H9 (cell line): Measurements from ENCODE around the gene RNPEPL1. TPM values are rescaled to one million over a fixed set of nuclear protein-coding genes. Genes with fewer than 3 reads are reported as not detected.

Experiments
- DNase-seq: peaks from one replicate; pipeline ENCODE4 v3.0.0-alpha.2; 2017
- H2AFZ ChIP-seq: one replicate; pipeline ENCODE4 v1.6.1; 2013; ENCODE audit warnings: mild to moderate bottlenecking, low read length, control low read depth, moderate library complexity
- H2AK5ac ChIP-seq: 2 replicates; pipeline ENCODE4 v1.6.1; 2013; ENCODE audit warnings: low read length, control low read depth, mixed read lengths; ENCODE audit not compliant: insufficient read length
- H2BK120ac ChIP-seq: one replicate; pipeline ENCODE4 v1.6.1; 2013; ENCODE audit warnings: low read depth, mild to moderate bottlenecking, low read length, control low read depth, inconsistent platforms; ENCODE audit not compliant: poor library complexity, severe bottlenecking
- H2BK12ac ChIP-seq: 2 replicates; pipeline ENCODE4 v1.6.1; 2013; ENCODE audit warnings: low read length, control low read depth, mixed read lengths, low read depth; ENCODE audit not compliant: insufficient read length
- H2BK15ac ChIP-seq: 2 replicates; pipeline ENCODE4 v1.6.1; 2013; ENCODE audit warnings: low read depth, low read length, control low read depth
- H2BK20ac ChIP-seq: one replicate; pipeline ENCODE4 v1.6.1; 2013; ENCODE audit warnings: low read depth, mild to moderate bottlenecking, low read length, control low read depth, inconsistent platforms; ENCODE audit not compliant: poor library complexity, severe bottlenecking
- H2BK5ac ChIP-seq: 2 replicates; pipeline ENCODE4 v1.6.1; 2013; ENCODE audit warnings: low read length, control low read depth, mixed read lengths; ENCODE audit not compliant: insufficient read length
- H3K14ac ChIP-seq: 2 replicates; pipeline ENCODE4 v1.6.1; 2013; ENCODE audit warnings: low read length, control low read depth; ENCODE audit not compliant: insufficient read depth
- H3K18ac ChIP-seq: 2 replicates; pipeline ENCODE4 v1.6.1; 2013; ENCODE audit warnings: low read depth, mild to moderate bottlenecking, mixed read lengths, low read length, control low read depth; ENCODE audit not compliant: insufficient read length
- H3K23ac ChIP-seq: 2 replicates; pipeline ENCODE4 v1.6.1; 2013; ENCODE audit warnings: low read length, control low read depth, mixed read lengths, low read depth; ENCODE audit not compliant: insufficient read length
- H3K23me2 ChIP-seq: 2 replicates; pipeline ENCODE4 v1.6.1; 2013; ENCODE audit warnings: low read depth, mild to moderate bottlenecking, mixed read lengths, low read length, control low read depth; ENCODE audit not compliant: insufficient read length, poor library complexity, severe bottlenecking
- H3K27ac ChIP-seq: 2 replicates; pipeline ENCODE4 v1.5.1; 2013; ENCODE audit warnings: low read length, control low read depth, mixed read lengths, low read depth; ENCODE audit not compliant: insufficient read length
- H3K27me3 ChIP-seq: 2 replicates; pipeline ENCODE4 v1.6.1; 2013; ENCODE audit warnings: low read length, control low read depth, inconsistent platforms; ENCODE audit not compliant: insufficient read depth
- H3K4ac ChIP-seq: 2 replicates; pipeline ENCODE4 v1.6.1; 2013; ENCODE audit warnings: low read depth, mild to moderate bottlenecking, control low read depth, inconsistent platforms, low read length, moderate library complexity
- H3K4me1 ChIP-seq: 2 replicates; pipeline ENCODE4 v1.6.1; 2013; ENCODE audit warnings: low read length, control low read depth, inconsistent platforms; ENCODE audit not compliant: insufficient read depth
- H3K4me2 ChIP-seq: 2 replicates; pipeline ENCODE4 v1.6.1; 2013; ENCODE audit warnings: low read length, control low read depth, mixed read lengths; ENCODE audit not compliant: insufficient read length, insufficient read depth
- H3K56ac ChIP-seq: 2 replicates; pipeline ENCODE4 v1.6.1; 2013; ENCODE audit warnings: low read depth, mild to moderate bottlenecking, mixed read lengths, low read length, control low read depth; ENCODE audit not compliant: insufficient read length
- H3K79me1 ChIP-seq: 2 replicates; pipeline ENCODE4 v1.6.1; 2013; ENCODE audit warnings: low read depth, mild to moderate bottlenecking, moderate library complexity, low read length, control low read depth, inconsistent platforms; ENCODE audit not compliant: insufficient read depth, poor library complexity, severe bottlenecking
- H3K79me2 ChIP-seq: 2 replicates; pipeline ENCODE4 v1.6.1; 2013; ENCODE audit warnings: low read length, control low read depth, inconsistent platforms; ENCODE audit not compliant: insufficient read depth
- H3K9ac ChIP-seq: 2 replicates; pipeline ENCODE4 v1.6.1; 2013; ENCODE audit warnings: low read length, control low read depth, mixed read lengths; ENCODE audit not compliant: insufficient read length; ENCODE audit errors: extremely low read depth
- H3K9me3 ChIP-seq: one replicate; pipeline ENCODE4 v1.6.1; 2013; ENCODE audit warnings: low read depth, low read length, inconsistent platforms; ENCODE audit not compliant: control insufficient read depth
- H3T11ph ChIP-seq: one replicate; pipeline ENCODE4 v1.6.1; 2013; ENCODE audit warnings: mild to moderate bottlenecking, low read length, control low read depth, inconsistent platforms
- H4K20me1 ChIP-seq: one replicate; pipeline ENCODE4 v1.6.1; 2013; ENCODE audit not compliant: control insufficient read depth, insufficient read length, insufficient read depth
- H4K5ac ChIP-seq: 2 replicates; pipeline ENCODE4 v1.6.1; 2013; ENCODE audit warnings: low read depth, mild to moderate bottlenecking, mixed read lengths, low read length, control low read depth; ENCODE audit not compliant: insufficient read length
- H4K8ac ChIP-seq: replicated peaks from 2 replicates; pipeline ENCODE4 v1.6.1; 2013; ENCODE audit warnings: low read length, control low read depth, mixed read lengths, low read depth; ENCODE audit not compliant: insufficient read length
- H4K91ac ChIP-seq: 2 replicates; pipeline ENCODE4 v1.6.1; 2013; ENCODE audit warnings: low read depth, mild to moderate bottlenecking, moderate library complexity, mixed read lengths, low read length, control low read depth; ENCODE audit not compliant: insufficient read length
- H3K27ac Mint-ChIP-seq, 3 experiments: 2 replicates in 2 of 3; 3 replicates in 1 of 3; pipeline ENCODE4 v1.8.0; 2020 to 2021; ENCODE audit warnings: mixed read lengths in 3 of 3, mild to moderate bottlenecking in 1 of 3, moderate library complexity in 1 of 3
- H3K27me3 Mint-ChIP-seq: 2 replicates; pipeline ENCODE4 v1.8.0; 2021; ENCODE audit warnings: low read depth, mild to moderate bottlenecking, moderate library complexity, mixed read lengths
- H3K36me3 Mint-ChIP-seq, 3 experiments: 2 replicates in 2 of 3; 3 replicates in 1 of 3; pipeline ENCODE4 v1.8.0; 2020 to 2021; ENCODE audit warnings: low read depth in 3 of 3, mixed read lengths in 3 of 3; ENCODE audit not compliant: insufficient read depth in 1 of 3
- H3K4me1 Mint-ChIP-seq, 2 experiments: 2 replicates each; pipeline ENCODE4 v1.8.0; 2020; ENCODE audit warnings: mixed read lengths in 2 of 2
- H3K4me3 Mint-ChIP-seq, 2 experiments: 2 replicates in 1 of 2; 3 replicates in 1 of 2; pipeline ENCODE4 v1.8.0; 2020 to 2021; ENCODE audit warnings: mild to moderate bottlenecking in 2 of 2, mixed read lengths in 2 of 2, moderate library complexity in 1 of 2
- H3K9me3 Mint-ChIP-seq, 2 experiments: 2 replicates in 1 of 2; 3 replicates in 1 of 2; pipeline ENCODE4 v1.8.0; 2020; ENCODE audit warnings: mild to moderate bottlenecking in 2 of 2, mixed read lengths in 2 of 2, moderate library complexity in 1 of 2
- WGBS: extraction: QIAGEN DNeasy Blood & Tissue Kit; methylation state at CpG from one replicate; pipeline ENCODE4 v1.1.7; 2013; ENCODE audit warnings: missing lambda C conversion rate, low lambda C conversion rate, mixed read lengths; ENCODE audit not compliant: insufficient read length; ENCODE audit errors: extremely low coverage; 5-methylcytosine and 5-hydroxymethylcytosine counted together
- total RNA-seq: library from RNA; stranded (reverse); gene quantifications from 2 replicates; pipeline ENCODE4 v1.2.1, GENCODE V29; 2021
- TF ChIP-seq, protein P1 (sequence below): fragments of 200-600 bp; sonication (generic); conservative IDR thresholded peaks from 3 replicates; pipeline ENCODE4 v1.8.0; 2021; ENCODE audit warnings: antibody characterized with exemption, mild to moderate bottlenecking

RNPEPL1 gene
- total RNA-seq, 1 experiment from 2014 or later = 22.5 TPM

DNA sequence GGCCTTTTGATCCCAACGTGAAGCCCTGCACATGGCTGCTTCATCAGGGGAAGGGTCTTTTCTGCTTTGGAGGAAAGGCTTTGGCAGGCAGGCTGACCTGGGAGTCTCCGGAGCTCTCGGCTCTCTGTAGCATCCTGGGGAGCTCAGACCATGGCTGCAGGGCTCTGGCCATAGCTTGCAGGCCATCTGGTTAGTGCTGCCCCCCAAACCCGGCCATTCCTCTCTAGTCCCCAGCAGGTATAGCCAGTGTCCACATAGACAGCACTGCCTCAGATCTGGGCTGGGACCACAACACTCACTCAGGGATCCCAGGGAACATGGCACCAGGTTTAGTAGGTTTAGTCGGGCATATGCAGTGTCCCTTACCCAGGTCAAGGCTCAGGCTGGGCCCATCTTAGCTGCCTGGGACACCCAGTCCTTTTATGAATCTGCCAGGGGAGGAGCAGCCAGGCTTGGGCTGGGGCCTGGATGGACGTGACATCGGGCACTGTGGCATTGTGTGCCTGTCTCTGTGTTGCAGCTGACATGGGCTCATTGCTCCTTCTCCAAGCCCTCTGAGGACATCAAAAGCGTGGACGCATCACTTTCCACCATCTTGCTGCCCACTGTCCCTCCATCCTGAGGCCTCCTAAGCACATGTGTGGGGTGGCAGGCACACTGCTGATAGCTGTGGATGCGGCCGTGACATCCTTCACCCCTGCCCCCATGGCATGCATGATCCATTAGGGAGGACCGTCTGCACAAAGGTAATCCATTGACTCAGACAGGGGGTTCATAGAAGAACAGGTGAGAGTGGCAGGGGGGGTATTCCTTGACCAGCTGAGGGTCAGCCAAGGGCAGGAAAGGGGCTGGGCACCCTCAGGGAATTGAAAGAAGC, 37.8 kb downstream of the RNPEPL1 start:
- H4K8ac ChIP-seq = no peak overlapping the region
- no CpG with 5 or more reads among the region's 12 CpGs for WGBS
- H4K91ac ChIP-seq = no peak overlapping the region
- H3K79me2 ChIP-seq = no peaks in the 10 kb centered on the region
- peaks cover 19% of the 10 kb centered on the region for H3K27me3 Mint-ChIP-seq
- no peak overlapping the region for H2BK20ac ChIP-seq
- H2BK15ac ChIP-seq = no peak overlapping the region
- H3K23me2 ChIP-seq = no peaks in the 10 kb centered on the region
- H3K27ac ChIP-seq = no peak overlapping the region
- H4K20me1 ChIP-seq = no peaks in the 10 kb centered on the region
- H3K4me1 Mint-ChIP-seq = no peaks in the 10 kb centered on the region; a peak in 1 of 4 replicates
- 0 out of 5 replicates have a peak, but pooled peaks cover 0 to under 1% of the 10 kb centered on the region in 2 experiments for H3K9me3 Mint-ChIP-seq
- no peak overlapping the region for H3T11ph ChIP-seq
- H4K5ac ChIP-seq = no peak overlapping the region
- no peak overlapping the region for H3K9ac ChIP-seq
- H3K79me1 ChIP-seq = no peaks in the 10 kb centered on the region
- no peak overlapping the region for H2BK5ac ChIP-seq
- H3K23ac ChIP-seq = no peak overlapping the region
- H3K14ac ChIP-seq = no peak overlapping the region
- no peaks in the 10 kb centered on the region for H3K4me1 ChIP-seq
- no peak overlapping the region for H3K18ac ChIP-seq
- no peak overlapping the region for H2BK120ac ChIP-seq
- no peak overlapping the region; a peak in 1 of 7 replicates for H3K27ac Mint-ChIP-seq
- no peaks in the 10 kb centered on the region for H3K36me3 Mint-ChIP-seq
- H3K56ac ChIP-seq = no peak overlapping the region
- no peak for DNase-seq
- no peak overlapping the region for H3K4me3 Mint-ChIP-seq
- TF ChIP-seq, protein P1, sequence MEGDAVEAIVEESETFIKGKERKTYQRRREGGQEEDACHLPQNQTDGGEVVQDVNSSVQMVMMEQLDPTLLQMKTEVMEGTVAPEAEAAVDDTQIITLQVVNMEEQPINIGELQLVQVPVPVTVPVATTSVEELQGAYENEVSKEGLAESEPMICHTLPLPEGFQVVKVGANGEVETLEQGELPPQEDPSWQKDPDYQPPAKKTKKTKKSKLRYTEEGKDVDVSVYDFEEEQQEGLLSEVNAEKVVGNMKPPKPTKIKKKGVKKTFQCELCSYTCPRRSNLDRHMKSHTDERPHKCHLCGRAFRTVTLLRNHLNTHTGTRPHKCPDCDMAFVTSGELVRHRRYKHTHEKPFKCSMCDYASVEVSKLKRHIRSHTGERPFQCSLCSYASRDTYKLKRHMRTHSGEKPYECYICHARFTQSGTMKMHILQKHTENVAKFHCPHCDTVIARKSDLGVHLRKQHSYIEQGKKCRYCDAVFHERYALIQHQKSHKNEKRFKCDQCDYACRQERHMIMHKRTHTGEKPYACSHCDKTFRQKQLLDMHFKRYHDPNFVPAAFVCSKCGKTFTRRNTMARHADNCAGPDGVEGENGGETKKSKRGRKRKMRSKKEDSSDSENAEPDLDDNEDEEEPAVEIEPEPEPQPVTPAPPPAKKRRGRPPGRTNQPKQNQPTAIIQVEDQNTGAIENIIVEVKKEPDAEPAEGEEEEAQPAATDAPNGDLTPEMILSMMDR = no peak
- no peaks in the 10 kb centered on the region for H3K27me3 ChIP-seq
- no peak overlapping the region for H2AK5ac ChIP-seq
- no peaks in the 10 kb centered on the region for H3K9me3 ChIP-seq
- no peak overlapping the region for H3K4ac ChIP-seq
- no peak overlapping the region for H3K4me2 ChIP-seq
- no peak overlapping the region for H2AFZ ChIP-seq
- no peak overlapping the region for H2BK12ac ChIP-seq
